HUES6 (cell line): ENCODE measurements around the gene IFNE.

Experiments used
- H3K27ac ChIP-seq: 2 replicates; pipeline ENCODE4 v1.7.0; 2013; ENCODE audit warnings: low read depth, mild to moderate bottlenecking, low read length, inconsistent platforms
- H3K27me3 ChIP-seq: 2 replicates; pipeline ENCODE4 v1.6.1; 2013; ENCODE audit warnings: low read length; ENCODE audit not compliant: control insufficient read depth, insufficient read depth
- H3K36me3 ChIP-seq: 2 replicates; pipeline ENCODE4 v1.6.1; 2013; ENCODE audit warnings: low read length; ENCODE audit not compliant: control insufficient read depth, insufficient read depth
- H3K4me1 ChIP-seq: 2 replicates; pipeline ENCODE4 v1.6.1; 2013; ENCODE audit warnings: low read length; ENCODE audit not compliant: control insufficient read depth, insufficient read depth
- H3K4me3 ChIP-seq: 2 replicates; pipeline ENCODE4 v1.5.1; 2013; ENCODE audit warnings: low read depth, low read length
- H3K9ac ChIP-seq: one replicate; pipeline ENCODE4 v1.6.1; 2013; ENCODE audit warnings: mild to moderate bottlenecking, low read length
- H3K9me3 ChIP-seq: 2 replicates; pipeline ENCODE4 v1.6.1; 2013; ENCODE audit warnings: low read depth, low read length; ENCODE audit not compliant: control insufficient read depth, insufficient read depth

IFNE gene, protein sequence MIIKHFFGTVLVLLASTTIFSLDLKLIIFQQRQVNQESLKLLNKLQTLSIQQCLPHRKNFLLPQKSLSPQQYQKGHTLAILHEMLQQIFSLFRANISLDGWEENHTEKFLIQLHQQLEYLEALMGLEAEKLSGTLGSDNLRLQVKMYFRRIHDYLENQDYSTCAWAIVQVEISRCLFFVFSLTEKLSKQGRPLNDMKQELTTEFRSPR

DNA sequence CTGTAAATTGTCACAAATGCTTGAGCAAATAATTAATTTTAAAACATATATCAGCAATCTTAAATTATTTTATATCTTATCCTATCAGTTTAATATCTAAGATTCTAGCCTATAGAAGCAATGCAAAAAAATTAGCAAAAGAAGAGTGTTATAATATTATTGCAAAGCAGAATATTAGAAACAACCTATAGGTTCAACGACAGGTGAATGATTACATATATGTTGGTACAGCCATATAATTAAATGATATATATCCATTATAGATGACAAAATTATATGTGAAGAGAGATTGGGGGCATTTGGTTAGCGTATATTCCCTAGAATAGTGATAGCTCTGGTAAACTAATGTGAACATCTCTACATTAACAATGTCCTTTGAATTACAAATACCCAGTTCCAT, at the start of gene IFNE:
TSS of gene IFNE (minus strand) at position 101 of the 400 bp plus-strand sequence. CDS start 619 bp downstream, outside the sequence.
- Histone ChIP-seq H3K9me3 (no peaks in the 10 kb centered on the region; the same call in 1 of the 2 replicates), H3K4me3 (no peak within 1 kb of the TSS), H3K27me3 (no peaks in the 10 kb centered on the region), H3K9ac (no peak within 1 kb of the TSS), H3K36me3 (no peaks in the 10 kb centered on the region), H3K4me1 (0 out of 2 replicates have a peak, but pooled peaks cover 2% of the 10 kb centered on the region), H3K27ac (no peak within 1 kb of the TSS)

DNA sequence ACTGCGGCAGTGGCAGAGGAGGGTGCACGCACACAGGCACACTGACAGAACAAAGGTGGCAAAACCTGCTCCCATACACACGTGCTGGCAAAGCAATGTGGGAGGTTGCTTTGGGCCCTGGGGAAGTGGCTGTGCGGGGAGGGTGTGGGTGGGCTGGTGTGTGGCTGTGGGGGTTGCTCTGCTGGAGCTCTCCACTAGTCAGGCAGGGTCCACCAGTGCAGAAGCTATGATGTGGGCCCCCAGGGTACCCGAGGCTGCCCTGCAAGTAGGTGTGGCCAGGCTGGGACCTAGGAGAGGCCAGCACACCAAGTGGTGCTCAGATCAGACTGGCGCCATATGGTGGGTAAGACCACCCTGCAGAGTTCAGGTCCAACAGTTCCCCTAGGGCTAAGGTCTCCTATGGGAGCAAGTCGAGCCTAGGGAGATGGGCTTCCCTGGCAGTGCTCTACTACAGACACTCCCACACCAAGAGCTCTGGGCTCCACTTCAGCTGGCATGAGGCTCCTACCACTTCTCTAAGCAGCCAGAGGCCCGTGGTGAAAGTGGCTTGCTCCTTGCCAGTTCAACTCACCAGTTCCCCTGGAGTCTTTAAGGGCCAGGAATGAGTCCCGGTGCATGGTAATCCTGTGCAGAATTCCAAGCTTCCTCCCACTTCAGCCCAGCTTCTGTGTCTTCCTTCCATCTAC, 46.2 kb upstream of the IFNE start:
- no peaks in the 10 kb centered on the region for H3K27me3 ChIP-seq
- peaks cover 5% of the 10 kb centered on the region; the same call in 1 of the 2 replicates for H3K9me3 ChIP-seq
- H3K36me3 ChIP-seq, result peaks cover 17% of the 10 kb centered on the region
- H3K4me3 ChIP-seq, result no peak overlapping the region
- no peaks in the 10 kb centered on the region for H3K4me1 ChIP-seq
- H3K9ac ChIP-seq, result no peak overlapping the region
- no peak overlapping the region for H3K27ac ChIP-seq

DNA sequence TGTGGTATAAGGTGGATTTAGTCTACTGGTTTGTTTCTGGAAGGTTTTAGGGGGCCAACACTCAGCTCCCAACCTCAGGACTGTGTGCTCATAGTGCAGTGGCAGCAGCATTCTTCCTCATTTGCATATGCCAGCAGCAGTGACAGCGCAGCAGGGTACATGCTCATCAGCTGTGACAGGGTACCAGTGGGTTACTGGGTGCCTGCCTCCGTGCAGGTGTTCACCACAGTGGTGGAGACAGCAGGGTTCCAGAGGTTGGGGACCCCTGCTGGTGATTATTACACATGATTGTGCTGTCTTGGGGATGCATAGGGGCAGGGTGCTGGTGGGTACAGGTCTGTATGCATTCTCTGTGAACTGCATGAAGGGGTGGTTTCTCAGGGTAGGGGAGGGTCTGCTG, 45.5 kb upstream of the IFNE start:
- Histone ChIP-seq H3K4me1 (no peaks in the 10 kb centered on the region), H3K9me3 (peaks cover 11% of the 10 kb centered on the region), H3K27me3 (no peaks in the 10 kb centered on the region), H3K36me3 (peaks cover 17% of the 10 kb centered on the region), H3K4me3 (no peak overlapping the region), H3K27ac (no peak overlapping the region), H3K9ac (no peak overlapping the region)

DNA sequence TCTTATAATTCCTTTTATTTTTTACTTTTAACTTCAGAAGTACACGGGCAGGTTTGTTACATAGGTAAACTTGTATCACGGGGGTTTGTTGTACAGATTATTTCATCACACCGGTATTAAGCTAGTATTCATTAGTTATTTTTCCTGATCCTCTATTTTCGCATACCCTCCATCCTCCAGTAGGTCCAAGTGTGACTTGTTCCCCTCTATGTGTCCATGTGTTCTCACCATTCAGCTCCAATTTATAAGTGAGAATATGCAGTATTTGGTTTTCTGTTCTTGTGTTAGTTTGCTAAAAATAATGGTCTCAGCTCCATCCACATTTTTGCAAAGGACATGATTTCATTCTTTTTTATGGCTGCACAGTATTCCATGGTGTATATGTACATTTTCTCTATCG, 43.1 kb upstream of the IFNE start:
- H3K27me3 ChIP-seq, result no peaks in the 10 kb centered on the region
- H3K27ac ChIP-seq, result no peak overlapping the region
- peaks cover 17% of the 10 kb centered on the region for H3K36me3 ChIP-seq
- peaks cover 18% of the 10 kb centered on the region for H3K9me3 ChIP-seq
- no peaks in the 10 kb centered on the region for H3K4me1 ChIP-seq
- no peak overlapping the region for H3K4me3 ChIP-seq
- H3K9ac ChIP-seq, result no peak overlapping the region

DNA sequence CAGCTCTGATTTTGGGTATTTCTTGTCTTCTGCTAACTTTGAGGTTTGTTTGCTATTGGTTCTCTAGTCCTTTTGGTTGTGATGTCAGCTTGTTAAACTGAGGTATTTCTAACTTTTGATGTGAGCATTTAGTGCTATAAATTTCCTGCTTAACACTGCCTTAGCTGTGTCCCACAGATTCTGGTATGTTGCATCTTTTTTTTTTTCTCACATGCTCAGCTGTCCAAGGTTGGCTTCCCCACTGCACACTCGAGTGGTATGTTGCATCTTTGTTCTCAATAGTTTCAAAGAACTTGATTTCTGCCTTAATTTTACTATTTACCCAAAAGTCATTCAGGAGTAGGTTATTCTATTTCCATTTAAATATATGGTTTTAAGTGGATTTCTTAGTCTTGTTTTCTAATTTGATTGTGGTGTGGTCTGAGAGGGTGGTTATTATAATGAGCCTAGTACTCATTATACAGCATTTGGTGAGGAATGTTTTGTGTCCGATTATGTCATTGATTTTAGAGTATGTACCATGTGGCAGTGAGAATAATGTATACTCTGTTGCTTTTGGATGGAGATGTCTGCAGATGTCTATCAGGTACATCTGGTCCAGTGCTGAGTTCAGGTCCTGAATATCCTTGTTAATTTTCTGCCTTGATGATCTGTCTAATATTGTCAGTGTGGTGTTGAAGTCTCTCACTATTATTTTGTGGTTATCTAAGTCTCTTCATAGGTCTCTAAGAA, 42.2 kb upstream of the IFNE start:
- H3K9me3 ChIP-seq, result peaks cover 18% of the 10 kb centered on the region
- H3K9ac ChIP-seq, result no peak overlapping the region
- H3K36me3 ChIP-seq, result peaks cover 17% of the 10 kb centered on the region
- H3K4me3 ChIP-seq, result no peak overlapping the region
- no peaks in the 10 kb centered on the region for H3K27me3 ChIP-seq
- no peak overlapping the region for H3K27ac ChIP-seq
- no peaks in the 10 kb centered on the region for H3K4me1 ChIP-seq

DNA sequence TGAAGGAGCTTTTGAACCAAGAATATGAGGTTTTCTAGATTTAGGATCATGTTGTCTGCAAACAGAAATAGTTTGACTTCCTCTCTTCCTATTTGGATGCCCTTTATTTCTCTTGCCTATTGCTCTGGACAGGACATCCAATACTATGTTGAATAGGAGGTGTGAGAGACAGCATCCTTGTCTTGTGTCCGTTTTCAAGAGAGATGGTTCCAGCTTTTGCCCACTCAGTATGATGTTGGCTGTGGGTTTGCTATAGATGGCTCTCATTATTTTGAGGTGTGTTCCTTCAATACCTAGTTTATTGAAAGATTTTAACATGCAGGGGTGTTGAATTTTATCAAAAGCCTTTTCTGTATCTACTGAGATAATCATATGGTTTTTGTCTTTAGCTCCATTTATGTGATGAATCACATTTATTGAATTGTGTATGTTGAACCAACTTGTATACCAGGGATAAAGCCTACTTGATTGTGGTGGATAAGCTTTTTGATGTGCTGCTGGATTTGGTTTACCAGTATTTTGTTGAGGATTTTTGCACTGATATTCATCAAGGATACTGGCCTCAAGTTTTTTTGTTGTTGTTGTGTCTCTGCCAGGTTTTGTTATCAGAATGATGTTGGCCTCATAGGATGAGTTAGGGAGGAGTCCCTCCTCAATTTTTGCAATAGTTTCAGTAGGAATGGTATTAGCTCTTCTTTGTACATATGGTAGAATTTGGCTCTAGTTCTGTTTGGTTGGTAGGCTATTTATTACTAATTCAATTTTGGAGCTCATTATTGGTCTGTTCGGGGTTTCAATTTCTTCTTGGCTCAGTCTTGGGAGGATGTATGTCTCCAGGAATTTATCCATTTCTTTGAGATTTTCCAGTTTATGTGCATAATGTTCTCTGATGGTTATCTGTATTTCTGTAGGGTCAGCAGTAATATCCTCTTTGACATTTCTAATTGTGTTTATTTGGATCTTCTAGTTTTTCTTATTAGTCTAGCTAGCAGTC, 41.2 kb upstream of the IFNE start:
- H3K4me1 ChIP-seq, result no peaks in the 10 kb centered on the region
- H3K9ac ChIP-seq, result no peak overlapping the region
- no peaks in the 10 kb centered on the region for H3K27me3 ChIP-seq
- peaks cover 11% of the 10 kb centered on the region for H3K36me3 ChIP-seq
- H3K4me3 ChIP-seq, result no peak overlapping the region
- peaks cover 18% of the 10 kb centered on the region for H3K9me3 ChIP-seq
- no peak overlapping the region for H3K27ac ChIP-seq

DNA sequence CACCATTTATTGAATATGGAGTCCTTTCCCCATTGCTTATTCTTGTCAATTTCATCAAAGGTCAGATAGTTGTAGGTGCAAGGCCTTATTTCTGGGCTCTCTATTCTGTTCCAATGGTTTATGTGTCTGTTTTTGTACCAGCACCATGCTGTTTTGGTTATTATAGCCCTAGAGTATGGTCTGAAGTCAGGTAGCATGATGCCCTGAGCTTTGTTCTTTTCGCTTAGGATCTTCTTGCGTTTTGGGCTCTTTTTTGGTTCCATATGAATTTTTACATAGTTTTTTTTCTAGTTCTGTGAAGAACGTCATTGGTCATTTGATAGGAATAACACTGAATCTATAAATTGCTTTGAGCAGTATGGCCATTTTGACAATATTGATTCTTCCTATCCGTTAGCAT, 40.2 kb upstream of the IFNE start:
- Histone ChIP-seq H3K27ac (no peak overlapping the region), H3K36me3 (0 out of 2 replicates have a peak, but pooled peaks cover 3% of the 10 kb centered on the region), H3K27me3 (no peaks in the 10 kb centered on the region), H3K4me3 (no peak overlapping the region), H3K4me1 (no peaks in the 10 kb centered on the region), H3K9ac (no peak overlapping the region), H3K9me3 (peaks cover 15% of the 10 kb centered on the region)

DNA sequence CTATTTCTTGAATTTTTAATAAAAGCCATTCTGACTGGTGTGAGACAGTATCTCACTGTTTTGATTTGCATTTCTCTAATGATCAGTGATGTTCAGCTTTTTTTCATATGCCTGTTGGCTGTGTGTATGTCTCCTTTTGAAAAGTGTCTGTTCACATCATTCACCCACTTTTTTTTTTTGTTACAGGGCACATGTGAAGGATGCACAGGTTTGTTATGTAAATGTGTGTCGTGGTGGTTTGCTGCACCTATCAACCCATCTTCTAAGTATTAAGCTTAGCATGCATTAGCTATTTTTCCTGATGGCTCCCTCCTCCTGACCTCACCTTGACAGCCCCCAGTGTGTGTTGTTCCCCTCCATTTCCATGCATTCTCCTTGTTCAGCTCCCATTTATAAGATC, 39.3 kb upstream of the IFNE start:
- H3K4me3 ChIP-seq, result no peak overlapping the region
- H3K9ac ChIP-seq, result no peak overlapping the region
- peaks cover 15% of the 10 kb centered on the region for H3K9me3 ChIP-seq
- no peaks in the 10 kb centered on the region for H3K27me3 ChIP-seq
- no peaks in the 10 kb centered on the region for H3K4me1 ChIP-seq
- H3K36me3 ChIP-seq, result no peaks in the 10 kb centered on the region
- H3K27ac ChIP-seq, result no peak overlapping the region

DNA sequence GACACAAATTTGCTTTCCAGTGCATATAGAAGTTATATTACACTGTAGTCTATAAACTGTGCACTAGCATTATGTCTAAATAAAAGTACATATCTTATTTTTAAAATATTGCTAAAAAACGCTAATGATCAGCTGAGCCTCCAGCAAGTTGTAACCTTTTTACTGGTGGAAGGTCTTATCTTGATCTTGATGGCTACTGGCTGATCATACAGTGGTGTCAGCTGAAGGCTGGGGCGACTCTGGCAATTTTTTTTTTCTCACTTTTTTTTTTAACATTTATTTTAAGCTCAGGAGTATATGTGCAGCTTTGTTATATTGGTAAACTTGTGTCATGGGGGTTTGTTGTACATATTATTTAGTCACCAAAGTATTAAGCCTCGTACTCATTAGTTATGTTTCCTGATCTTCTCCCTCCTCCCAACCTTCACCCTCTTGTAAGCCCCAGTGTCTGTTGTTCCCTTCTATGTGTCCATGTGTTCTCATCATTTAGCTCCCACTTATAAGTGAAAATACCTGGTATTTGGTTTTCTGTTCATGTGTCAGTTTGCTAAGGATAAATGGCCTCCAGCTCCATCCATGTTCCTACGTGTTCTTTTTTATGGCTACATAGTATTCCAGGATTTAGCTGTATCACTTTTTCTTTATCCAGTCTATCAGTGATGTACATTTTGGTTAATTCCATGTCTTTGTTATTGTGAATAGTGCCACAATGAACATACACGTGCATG, 38.6 kb upstream of the IFNE start:
- Histone ChIP-seq H3K27ac (no peak overlapping the region), H3K4me3 (no peak overlapping the region), H3K4me1 (no peaks in the 10 kb centered on the region), H3K36me3 (no peaks in the 10 kb centered on the region), H3K9ac (no peak overlapping the region), H3K27me3 (no peaks in the 10 kb centered on the region), H3K9me3 (peaks cover 15% of the 10 kb centered on the region)

DNA sequence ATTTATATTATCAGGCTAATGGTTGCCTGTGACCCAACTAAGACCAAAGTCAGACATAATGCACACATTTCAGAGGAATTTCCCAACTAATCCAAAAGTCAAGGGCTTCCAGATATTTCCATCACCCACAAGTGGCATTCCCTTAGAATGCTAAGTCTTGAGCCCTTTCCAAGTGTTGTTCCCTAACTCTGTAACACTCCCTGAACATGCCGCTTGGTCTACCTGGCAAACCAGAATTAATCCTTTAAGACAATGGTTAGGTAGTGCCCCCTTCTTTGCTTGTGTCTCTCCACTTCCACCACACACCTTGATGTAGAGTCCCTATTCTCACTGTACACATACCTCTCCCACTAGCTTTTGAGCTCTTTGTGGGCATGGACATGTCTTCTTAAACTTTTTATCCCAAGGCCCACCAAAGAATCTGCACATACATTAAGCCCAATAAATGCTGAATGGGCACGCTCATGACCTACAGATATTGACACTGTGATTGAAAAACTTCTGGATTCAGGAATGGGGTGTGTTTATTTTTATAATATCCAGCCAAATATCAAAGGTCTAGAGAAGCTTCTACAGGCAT, 37.8 kb upstream of the IFNE start:
- H3K36me3 ChIP-seq, result no peaks in the 10 kb centered on the region
- no peak overlapping the region for H3K9ac ChIP-seq
- peaks cover 13% of the 10 kb centered on the region for H3K9me3 ChIP-seq
- H3K27me3 ChIP-seq, result no peaks in the 10 kb centered on the region
- no peaks in the 10 kb centered on the region for H3K4me1 ChIP-seq
- H3K4me3 ChIP-seq, result no peak overlapping the region
- no peak overlapping the region for H3K27ac ChIP-seq
